ENCODE measurements around the gene ITGB6. TPM values are rescaled to one million over a fixed set of nuclear protein-coding genes. Genes with fewer than 3 reads are reported as not detected.

The ITGB6 gene
- total RNA-seq, 1 experiment from 2014 or later = 84.8 TPM

- Mint-ChIP-seq H3K27ac (ENCODE audit: unreplicated experiment) (peak overlapping the region; percentile 94), H3K4me1 (ENCODE audit: low read depth, unreplicated experiment) (peaks cover 81% of the 10 kb centered on the region), H3K4me3 (ENCODE audit: low read depth, unreplicated experiment) (no peak overlapping the region), H3K27me3 (ENCODE audit: unreplicated experiment) (no peaks in the 10 kb centered on the region), H3K36me3 (ENCODE audit: insufficient read depth, unreplicated experiment) (peaks cover 6% of the 10 kb centered on the region), H3K9me3 (ENCODE audit: low read depth, unreplicated experiment) (no peaks in the 10 kb centered on the region)
- no TSS peak for BruUV-seq (replicated peaks)
- no peak for DNase-seq
- TF ChIP-seq CTCF (IDR thresholded peaks at IDR 0.05; ENCODE audit: unreplicated experiment) = no peak
- CTCF ChIA-PET = interaction anchor here (1.0 to 1.5 kb wide), 2 partner anchors 15 to 32 kb away, joined by 3 to 4 read pairs; no protein-coding TSS in a partner anchor
- intact Hi-C loops (cut with micrococcal nuclease; ENCODE audit: unreplicated experiment) = loop anchor here (10.0 kb wide), 1 partner anchor 174 kb away; no protein-coding TSS in a partner anchor
Observed at GRCh38 chr2:160220545-160221009, 20.5 kb upstream of the ITGB6 start.

- intact Hi-C loops (cut with micrococcal nuclease; ENCODE audit: unreplicated experiment) = loop anchor here (10.0 kb wide), 1 partner anchor 175 kb away; no protein-coding TSS in a partner anchor
- H3K27me3 Mint-ChIP-seq (ENCODE audit: unreplicated experiment) = no peaks in the 10 kb centered on the region
- DNase-seq = no peak
- H3K4me3 Mint-ChIP-seq (ENCODE audit: low read depth, unreplicated experiment) = no peak overlapping the region
- peaks cover 4% of the 10 kb centered on the region for H3K36me3 Mint-ChIP-seq (ENCODE audit: insufficient read depth, unreplicated experiment)
- H3K27ac Mint-ChIP-seq (ENCODE audit: unreplicated experiment) = peak overlapping the region; percentile 21
- CTCF ChIA-PET = interaction anchor here (1.0 to 1.5 kb wide), 2 partner anchors 15 to 32 kb away, joined by 3 to 4 read pairs; no protein-coding TSS in a partner anchor
- H3K4me1 Mint-ChIP-seq (ENCODE audit: low read depth, unreplicated experiment) = peaks cover 80% of the 10 kb centered on the region
- no TSS peak for BruUV-seq (replicated peaks)
- TF ChIP-seq CTCF (IDR thresholded peaks at IDR 0.05; ENCODE audit: unreplicated experiment) = no peak
- H3K9me3 Mint-ChIP-seq (ENCODE audit: low read depth, unreplicated experiment) = no peaks in the 10 kb centered on the region
Observed at GRCh38 chr2:160220026-160220425, 20.0 kb upstream of the ITGB6 start.

GRCh38 chr2:160214461-160215445, 14.7 kb upstream of the ITGB6 start:
- no peak for TF ChIP-seq CTCF (IDR thresholded peaks at IDR 0.05; ENCODE audit: unreplicated experiment)
- CTCF ChIA-PET = interaction anchor here (0.9 to 1.6 kb wide), 6 partner anchors 9 to 55 kb away, joined by 3 to 6 read pairs (median 4); no protein-coding TSS in a partner anchor
- BruUV-seq (replicated peaks) = no TSS peak
- Mint-ChIP-seq H3K36me3 (ENCODE audit: insufficient read depth, unreplicated experiment) (peaks cover 4% of the 10 kb centered on the region), H3K27ac (ENCODE audit: unreplicated experiment) (peak overlapping the region; percentile 53), H3K4me3 (ENCODE audit: low read depth, unreplicated experiment) (no peak overlapping the region), H3K9me3 (ENCODE audit: low read depth, unreplicated experiment) (no peaks in the 10 kb centered on the region), H3K4me1 (ENCODE audit: low read depth, unreplicated experiment) (peaks cover 70% of the 10 kb centered on the region), H3K27me3 (ENCODE audit: unreplicated experiment) (no peaks in the 10 kb centered on the region)
- intact Hi-C loops (cut with micrococcal nuclease; ENCODE audit: unreplicated experiment) = loop anchor here (5.0 kb wide), 1 partner anchor 38 kb away; no protein-coding TSS in a partner anchor
- DNase-seq = peak; percentile 54

GRCh38 chr2:160213511-160213910, 13.4 kb upstream of the ITGB6 start:
- no peak for DNase-seq
- CTCF ChIA-PET = interaction anchor here (1.4 kb wide), 1 partner anchor 19 kb away, joined by 3 read pairs; no protein-coding TSS in a partner anchor
- Mint-ChIP-seq H3K36me3 (ENCODE audit: insufficient read depth, unreplicated experiment) (peaks cover 9% of the 10 kb centered on the region), H3K27ac (ENCODE audit: unreplicated experiment) (no peak overlapping the region), H3K9me3 (ENCODE audit: low read depth, unreplicated experiment) (no peaks in the 10 kb centered on the region), H3K4me3 (ENCODE audit: low read depth, unreplicated experiment) (no peak overlapping the region), H3K27me3 (ENCODE audit: unreplicated experiment) (no peaks in the 10 kb centered on the region), H3K4me1 (ENCODE audit: low read depth, unreplicated experiment) (peaks cover 75% of the 10 kb centered on the region)
- no TSS peak for BruUV-seq (replicated peaks)
- intact Hi-C loops (cut with micrococcal nuclease; ENCODE audit: unreplicated experiment) = loop anchor here (5.0 kb wide), 1 partner anchor 39 kb away; no protein-coding TSS in a partner anchor
- no peak for TF ChIP-seq CTCF (IDR thresholded peaks at IDR 0.05; ENCODE audit: unreplicated experiment)

All from Calu3 (cell line).